HS-27A (cell line): ENCODE measurements around the gene ARHGAP1.

ENCODE experiments used
- DNase-seq: peaks from one replicate; pipeline ENCODE4 v3.0.0-alpha.2; 2012; ENCODE audit warnings: low read depth, missing footprints

The ARHGAP1 gene

GRCh38 chr11:46640036-46640788, 60.2 kb downstream of the ARHGAP1 start:
- no peak for DNase-seq

GRCh38 chr11:46639197-46639839, 61.1 kb downstream of the ARHGAP1 start:
- DNase-seq, result no peak

- DNase-seq, result no peak
These were observed 62.9 kb downstream of the ARHGAP1 start for GRCh38 chr11:46637546-46637945.

GRCh38 chr11:46635557-46636139, 64.8 kb downstream of the ARHGAP1 start:
- no peak for DNase-seq

GRCh38 chr11:46633291-46634217, 66.9 kb downstream of the ARHGAP1 start:
- DNase-seq, result no peak

GRCh38 chr11:46632502-46632901, 67.9 kb downstream of the ARHGAP1 start:
- no peak for DNase-seq

- no peak for DNase-seq
These were observed 68.7 kb downstream of the ARHGAP1 start for GRCh38 chr11:46631676-46632075.

- no peak for DNase-seq
These were observed 70.2 kb downstream of the ARHGAP1 start for GRCh38 chr11:46630237-46630636.

GRCh38 chr11:46628961-46629360, 71.5 kb downstream of the ARHGAP1 start:
- no peak for DNase-seq
